ENCODE measurements around the gene RAB41. TPM values are rescaled to one million over a fixed set of nuclear protein-coding genes. Genes with fewer than 3 reads are reported as not detected.
"Not testable (repeated sequence)": the region's sequence is repeated elsewhere in the genome, so short reads cannot be mapped to it uniquely, and the experiment has no call there.

RAB41 gene
- total RNA-seq (not detected), polyA plus RNA-seq (under 1 TPM in 1 of 4 donors, not detected in 3; 0.37 TPM)

- Histone ChIP-seq H3K4me1 (ENCODE audit: control insufficient read depth, insufficient read depth, low read length, poor library complexity, severe bottlenecking) (no peaks in the 10 kb centered on the region), H3K9me3 (ENCODE audit: control insufficient read depth in 2 of 2, low read length in 2 of 2) (no peaks in the 10 kb centered on the region), H3K4me3 (ENCODE audit: low read depth, low read length) (no peak within 1 kb of the TSS), H3K27me3 (ENCODE audit: control insufficient read depth, insufficient read depth, low read length) (no peaks in the 10 kb centered on the region), H3K36me3 (ENCODE audit: control insufficient read depth, insufficient read depth, low read length) (peaks cover 12% of the 10 kb centered on the region), H3K27ac (ENCODE audit: insufficient read depth, low read length, poor library complexity, severe bottlenecking) (no peak within 1 kb of the TSS)
- Mint-ChIP-seq H3K9me3 (no peaks in the 10 kb centered on the region), H3K27ac (peak within 1 kb of the TSS in 1 of 3 donors; percentile 48), H3K4me3 (no peak within 1 kb of the TSS), H3K27me3 (no peaks in the 10 kb centered on the region), H3K4me1 (no peaks in the 10 kb centered on the region), H3K36me3 (peaks cover 12% of the 10 kb centered on the region)
- no peak for ATAC-seq (ENCODE audit: low read depth in 2 of 2)
- no peak for DNase-seq
These were observed at the start of gene RAB41 for GRCh38 chrX:70281951-70282350. TSS of gene RAB41 (plus strand) at chrX:70282172. CDS start at chrX:70282218, 46 bp downstream.

- Histone ChIP-seq H3K9me3 (ENCODE audit: control insufficient read depth in 2 of 2, low read length in 2 of 2) (no peaks in the 10 kb centered on the region), H3K27ac (ENCODE audit: insufficient read depth, low read length, poor library complexity, severe bottlenecking) (no peak within 1 kb of the TSS), H3K4me1 (ENCODE audit: control insufficient read depth, insufficient read depth, low read length, poor library complexity, severe bottlenecking) (no peaks in the 10 kb centered on the region), H3K4me3 (ENCODE audit: low read depth, low read length) (no peak within 1 kb of the TSS), H3K36me3 (ENCODE audit: control insufficient read depth, insufficient read depth, low read length) (no peaks in the 10 kb centered on the region), H3K27me3 (ENCODE audit: control insufficient read depth, insufficient read depth, low read length) (no peaks in the 10 kb centered on the region)
- no peaks in the 10 kb centered on the region for H3K36me3 Mint-ChIP-seq
- ATAC-seq (ENCODE audit: low read depth in 2 of 2) (no peak), DNase-seq (no peak)
- no peaks in the 10 kb centered on the region for H3K4me1 Mint-ChIP-seq
- H3K27ac Mint-ChIP-seq: no peak within 1 kb of the TSS
- no peaks in the 10 kb centered on the region for H3K9me3 Mint-ChIP-seq
- no peaks in the 10 kb centered on the region for H3K27me3 Mint-ChIP-seq
- H3K4me3 Mint-ChIP-seq: no peak within 1 kb of the TSS
These were observed 47.6 kb upstream of the RAB41 start, which contains the start of gene AWAT1 for GRCh38 chrX:70234355-70234754. TSS of gene AWAT1 (plus strand) at chrX:70234655. CDS start at chrX:70234696, 41 bp downstream.

GRCh38 chrX:70240751-70241150 lies 41.2 kb upstream of the RAB41 start:
- Mint-ChIP-seq H3K27me3 (no peaks in the 10 kb centered on the region), H3K36me3 (no peaks in the 10 kb centered on the region)

GRCh38 chrX:70241501-70241900 lies 40.5 kb upstream of the RAB41 start:
- H3K4me3 Mint-ChIP-seq: no peak overlapping the region
- Histone ChIP-seq H3K4me1 (ENCODE audit: control insufficient read depth, insufficient read depth, low read length, poor library complexity, severe bottlenecking) (no peaks in the 10 kb centered on the region), H3K27me3 (ENCODE audit: control insufficient read depth, insufficient read depth, low read length) (no peaks in the 10 kb centered on the region), H3K4me3 (ENCODE audit: low read depth, low read length) (no peak overlapping the region), H3K36me3 (ENCODE audit: control insufficient read depth, insufficient read depth, low read length) (no peaks in the 10 kb centered on the region), H3K27ac (ENCODE audit: insufficient read depth, low read length, poor library complexity, severe bottlenecking) (no peak overlapping the region), H3K9me3 (ENCODE audit: control insufficient read depth in 2 of 2, low read length in 2 of 2) (no peaks in the 10 kb centered on the region)
- no peak overlapping the region for H3K27ac Mint-ChIP-seq
- H3K27me3 Mint-ChIP-seq: no peaks in the 10 kb centered on the region
- ATAC-seq (ENCODE audit: low read depth in 2 of 2) (no peak), DNase-seq (no peak)
- no peaks in the 10 kb centered on the region for H3K9me3 Mint-ChIP-seq
- no peaks in the 10 kb centered on the region for H3K4me1 Mint-ChIP-seq
- H3K36me3 Mint-ChIP-seq: no peaks in the 10 kb centered on the region

More at GRCh38 chrX:70240751-70241150, 41.2 kb upstream of the RAB41 start:
- Histone ChIP-seq H3K27me3 (ENCODE audit: control insufficient read depth, insufficient read depth, low read length) (no peaks in the 10 kb centered on the region), H3K9me3 (ENCODE audit: control insufficient read depth in 2 of 2, low read length in 2 of 2) (no peaks in the 10 kb centered on the region), H3K27ac (ENCODE audit: insufficient read depth, low read length, poor library complexity, severe bottlenecking) (no peak overlapping the region), H3K36me3 (ENCODE audit: control insufficient read depth, insufficient read depth, low read length) (no peaks in the 10 kb centered on the region), H3K4me1 (ENCODE audit: control insufficient read depth, insufficient read depth, low read length, poor library complexity, severe bottlenecking) (no peaks in the 10 kb centered on the region), H3K4me3 (ENCODE audit: low read depth, low read length) (no peak overlapping the region)
- no peak overlapping the region for H3K4me3 Mint-ChIP-seq
- no peaks in the 10 kb centered on the region for H3K9me3 Mint-ChIP-seq
- no peaks in the 10 kb centered on the region for H3K4me1 Mint-ChIP-seq
- DNase-seq (no peak), ATAC-seq (ENCODE audit: low read depth in 2 of 2) (no peak)
- no peak overlapping the region for H3K27ac Mint-ChIP-seq

- not testable (repeated sequence) for ATAC-seq (ENCODE audit: low read depth in 2 of 2); H3K36me3 ChIP-seq (ENCODE audit: control insufficient read depth, insufficient read depth, low read length); H3K27ac ChIP-seq (ENCODE audit: insufficient read depth, low read length, poor library complexity, severe bottlenecking); H3K27me3 Mint-ChIP-seq; H3K9me3 Mint-ChIP-seq; H3K36me3 Mint-ChIP-seq; H3K9me3 ChIP-seq (ENCODE audit: control insufficient read depth in 2 of 2, low read length in 2 of 2); H3K4me1 Mint-ChIP-seq; H3K27ac Mint-ChIP-seq; H3K4me3 ChIP-seq (ENCODE audit: low read depth, low read length); H3K4me3 Mint-ChIP-seq; DNase-seq; H3K4me1 ChIP-seq (ENCODE audit: control insufficient read depth, insufficient read depth, low read length, poor library complexity, severe bottlenecking); H3K27me3 ChIP-seq (ENCODE audit: control insufficient read depth, insufficient read depth, low read length)
These were observed 38.4 kb upstream of the RAB41 start for GRCh38 chrX:70243601-70244000.

DNA sequence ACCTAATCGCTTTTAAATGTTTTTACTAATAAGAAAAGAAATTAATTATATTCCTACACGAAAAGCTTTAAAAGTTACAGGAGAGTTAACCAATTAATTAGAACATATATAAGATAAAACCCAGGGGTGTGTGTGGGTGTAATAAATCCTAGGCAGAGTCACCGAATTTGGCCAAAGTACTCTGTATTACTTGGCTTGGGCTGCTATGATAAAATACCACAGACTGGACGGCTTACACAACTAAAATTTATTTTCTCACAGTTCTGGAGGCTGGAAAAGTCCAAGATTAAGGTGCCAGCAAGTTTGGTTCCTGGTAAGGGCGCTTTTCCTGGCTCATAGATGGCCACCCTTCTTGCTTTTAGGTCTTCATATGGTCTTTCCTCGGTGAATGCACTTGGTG lies 37.1 kb upstream of the RAB41 start:
- no peaks in the 10 kb centered on the region for H3K9me3 ChIP-seq (ENCODE audit: control insufficient read depth in 2 of 2, low read length in 2 of 2)
- Mint-ChIP-seq H3K27ac (no peak overlapping the region), H3K4me3 (no peak overlapping the region), H3K4me1 (no peaks in the 10 kb centered on the region), H3K9me3 (peaks cover 0 to 3% (median 0%) of the 10 kb centered on the region in 7 donors), H3K36me3 (no peaks in the 10 kb centered on the region), H3K27me3 (no peaks in the 10 kb centered on the region)
- no peaks in the 10 kb centered on the region for H3K4me1 ChIP-seq (ENCODE audit: control insufficient read depth, insufficient read depth, low read length, poor library complexity, severe bottlenecking)
- no peak for ATAC-seq (ENCODE audit: low read depth in 2 of 2)
- DNase-seq: no peak
- H3K36me3 ChIP-seq (ENCODE audit: control insufficient read depth, insufficient read depth, low read length): no peaks in the 10 kb centered on the region
- no peak overlapping the region for H3K4me3 ChIP-seq (ENCODE audit: low read depth, low read length)
- no peaks in the 10 kb centered on the region for H3K27me3 ChIP-seq (ENCODE audit: control insufficient read depth, insufficient read depth, low read length)
- no peak overlapping the region for H3K27ac ChIP-seq (ENCODE audit: insufficient read depth, low read length, poor library complexity, severe bottlenecking)

- ATAC-seq (ENCODE audit: low read depth in 2 of 2) (no peak), DNase-seq (no peak)
- H3K36me3 ChIP-seq (ENCODE audit: control insufficient read depth, insufficient read depth, low read length): no peaks in the 10 kb centered on the region
- no peaks in the 10 kb centered on the region for H3K9me3 ChIP-seq (ENCODE audit: control insufficient read depth in 2 of 2, low read length in 2 of 2)
- H3K4me3 Mint-ChIP-seq: no peak overlapping the region
- no peaks in the 10 kb centered on the region for H3K27me3 ChIP-seq (ENCODE audit: control insufficient read depth, insufficient read depth, low read length)
- H3K27ac Mint-ChIP-seq: no peak overlapping the region
- H3K27ac ChIP-seq (ENCODE audit: insufficient read depth, low read length, poor library complexity, severe bottlenecking): no peak overlapping the region
- no peaks in the 10 kb centered on the region for H3K27me3 Mint-ChIP-seq
- H3K4me1 Mint-ChIP-seq: no peaks in the 10 kb centered on the region
- H3K36me3 Mint-ChIP-seq: no peaks in the 10 kb centered on the region
- H3K9me3 Mint-ChIP-seq: peaks cover 0 to 3% (median 0%) of the 10 kb centered on the region in 7 donors
- H3K4me3 ChIP-seq (ENCODE audit: low read depth, low read length): no peak overlapping the region
- H3K4me1 ChIP-seq (ENCODE audit: control insufficient read depth, insufficient read depth, low read length, poor library complexity, severe bottlenecking): no peaks in the 10 kb centered on the region
These were observed 34.7 kb upstream of the RAB41 start for GRCh38 chrX:70247252-70247651.

GRCh38 chrX:70252491-70252890 lies 29.5 kb upstream of the RAB41 start:
- Mint-ChIP-seq H3K27me3 (no peaks in the 10 kb centered on the region), H3K4me1 (no peaks in the 10 kb centered on the region), H3K4me3 (no peak overlapping the region), H3K9me3 (peaks cover 0 to 4% (median 0%) of the 10 kb centered on the region in 7 donors), H3K36me3 (no peaks in the 10 kb centered on the region), H3K27ac (no peak overlapping the region)
- Histone ChIP-seq H3K9me3 (ENCODE audit: control insufficient read depth in 2 of 2, low read length in 2 of 2) (no peaks in the 10 kb centered on the region), H3K27ac (ENCODE audit: insufficient read depth, low read length, poor library complexity, severe bottlenecking) (no peak overlapping the region), H3K36me3 (ENCODE audit: control insufficient read depth, insufficient read depth, low read length) (no peaks in the 10 kb centered on the region), H3K4me1 (ENCODE audit: control insufficient read depth, insufficient read depth, low read length, poor library complexity, severe bottlenecking) (no peaks in the 10 kb centered on the region), H3K4me3 (ENCODE audit: low read depth, low read length) (no peak overlapping the region), H3K27me3 (ENCODE audit: control insufficient read depth, insufficient read depth, low read length) (no peaks in the 10 kb centered on the region)
- ATAC-seq (ENCODE audit: low read depth in 2 of 2) (no peak), DNase-seq (no peak)

Data from CD4-positive, CD25-positive, alpha-beta regulatory T cell (primary cell).